PC-3 (cell line): ENCODE data around the gene LYPD5. TPM values are rescaled to one million over a fixed set of nuclear protein-coding genes. Genes with fewer than 3 reads are reported as not detected.

Experiments used
- ATAC-seq: fragments of 200-7000 bp; cut with Tn5 transposase; 2 replicates; pipeline ENCODE4 v1.9.1; 2020; ENCODE audit warnings: mild to moderate bottlenecking, moderate library complexity
- Bru-seq: library from RNA; stranded (reverse); fragments of 400-500 nt; gene quantifications from one replicate; lab custom pipeline; 2021; lab: Mats Ljungman, UMichigan
- BruChase-seq, 2 experiments: library from RNA; stranded (reverse); fragments of 400-500 nt; gene quantifications; one replicate each; lab custom pipeline; 2021; lab: Mats Ljungman, UMichigan
- BruUV-seq: library from RNA; stranded (reverse); fragments of 400-500 nt; replicated peaks from 2 replicates; lab custom pipeline; 2021; lab: Mats Ljungman, UMichigan
- CTCF ChIA-PET: fragments of 300-600 bp; sonication (Branson Sonifier 250); formaldehyde crosslinking; loops from one replicate; lab custom pipeline; 2022; ENCODE audit warnings: antibody characterized with exemption; lab: Charles Lee
- POLR2A ChIA-PET: fragments of 300-600 bp; sonication (Branson Sonifier 250); formaldehyde crosslinking; loops from one replicate; lab custom pipeline; 2022; ENCODE audit warnings: antibody characterized with exemption; ENCODE audit not compliant: unreplicated experiment; lab: Charles Lee
- DNase-seq: peaks from one replicate; pipeline ENCODE4 v3.0.0-alpha.2; 2015
- H2AFZ ChIP-seq: fragments of 300-600 bp; sonication (generic); 2 replicates; pipeline ENCODE4 v1.6.0; 2016; ENCODE audit warnings: antibody characterized with exemption, low read length
- H3F3A ChIP-seq: fragments of 300-600 bp; sonication (generic); one replicate; pipeline ENCODE4 v1.6.0; 2017; ENCODE audit warnings: antibody characterized with exemption, low read length, control low read depth, mild to moderate bottlenecking; ENCODE audit not compliant: unreplicated experiment
- H3K27ac ChIP-seq: fragments of 300-600 bp; sonication (generic); 2 replicates; pipeline ENCODE4 v1.5.1; 2016; ENCODE audit warnings: mild to moderate bottlenecking, low read length
- H3K27me3 ChIP-seq: fragments of 300-600 bp; sonication (generic); 2 replicates; pipeline ENCODE4 v1.6.1; 2016; ENCODE audit warnings: low read length, mixed read lengths
- H3K36me3 ChIP-seq: fragments of 300-600 bp; sonication (generic); 2 replicates; pipeline ENCODE4 v1.6.1; 2016; ENCODE audit warnings: low read depth, mixed run types, low read length, mixed read lengths
- H3K4me1 ChIP-seq: fragments of 300-600 bp; sonication (generic); 2 replicates; pipeline ENCODE4 v1.5.1; 2016; ENCODE audit warnings: low read length; ENCODE audit not compliant: insufficient read depth
- H3K4me2 ChIP-seq: fragments of 300-600 bp; sonication (generic); 2 replicates; pipeline ENCODE4 v1.6.0; 2016; ENCODE audit warnings: low read length
- H3K4me3 ChIP-seq: fragments of 300-600 bp; sonication (generic); 2 replicates; pipeline ENCODE4 v1.5.1; 2016; ENCODE audit warnings: mild to moderate bottlenecking, low read length, mixed read lengths
- H3K79me2 ChIP-seq: fragments of 300-600 bp; sonication (generic); 2 replicates; pipeline ENCODE4 v1.6.1; 2017; ENCODE audit warnings: low read length, mixed read lengths
- H3K9ac ChIP-seq: fragments of 300-600 bp; sonication (generic); 2 replicates; pipeline ENCODE4 v1.6.0; 2016; ENCODE audit warnings: mild to moderate bottlenecking, low read length
- H3K9me2 ChIP-seq: fragments of 300-600 bp; sonication (generic); replicated peaks from 2 replicates; pipeline ENCODE4 v1.6.1; 2016; ENCODE audit warnings: mixed run types, low read length, mixed read lengths
- H3K9me3 ChIP-seq: fragments of 300-600 bp; sonication (generic); 2 replicates; pipeline ENCODE4 v1.6.1; 2016; ENCODE audit warnings: low read length, mixed read lengths
- H4K20me1 ChIP-seq: fragments of 300-600 bp; sonication (generic); 2 replicates; pipeline ENCODE4 v1.6.1; 2016; ENCODE audit warnings: low read length, mixed read lengths
- CTCF ChIP-seq: fragments of 300-600 bp; sonication (generic); conservative IDR thresholded peaks from 2 replicates; pipeline ENCODE4 v1.5.1; 2017; ENCODE audit warnings: antibody characterized with exemption, low read depth, mild to moderate bottlenecking, low read length
- EZH2 ChIP-seq: fragments of 300-600 bp; sonication (generic); IDR thresholded peaks from one replicate; pipeline ENCODE4 v1.6.1; 2017; ENCODE audit warnings: antibody characterized with exemption, mild to moderate bottlenecking, low read length; ENCODE audit not compliant: unreplicated experiment
- EZH2phosphoT487 ChIP-seq: fragments of 300-600 bp; sonication (generic); IDR thresholded peaks from 2 replicates; pipeline ENCODE4 v1.6.1; 2018; ENCODE audit warnings: mild to moderate bottlenecking, antibody characterized with exemption, low read length, borderline replicate concordance
- intact Hi-C: fragments of 100-400 bp; cut with micrococcal nuclease; formaldehyde crosslinking; loops from 2 replicates; pipeline ENCODE4 v1.9.0; 2023
- long read RNA-seq: library from polyadenylated mRNA; unstranded; transcript quantifications from one replicate; pipeline ENCODE4 v2.0.0, GENCODE V29; 2021; ENCODE audit not compliant: unreplicated experiment
- total RNA-seq: library from RNA; depleted of rRNA; stranded (reverse); fragments of >200 nt; gene quantifications from 2 replicates; pipeline ENCODE4 v1.2.3, GENCODE V29; 2014; rRNA removed

Gene LYPD5
- total RNA-seq, result 0.35 and 6.8 TPM in 2 replicates
- percentile 14 among the genes with signal in this experiment for Bru-seq, nascent RNA
- BruChase-seq, experiment 1, labeled RNA remaining after a 6-hour chase, result percentile 26 among the genes with signal in this experiment
- percentile 22 among the genes with signal in this experiment for BruChase-seq, experiment 2, labeled RNA remaining after a 2-hour chase
- long read RNA-seq, partial matches to known transcripts, result 0 of 7 reads
- long read RNA-seq, other reads (novel, unspliced or antisense), result 2 of 7 reads

GRCh38 chr19:43802216-43802951 is at the start of gene LYPD5:
TSS of gene LYPD5 (minus strand) at chr19:43802447. CDS start at chr19:43802380, 67 bp downstream.
- no peak within 1 kb of the TSS for H3K9ac ChIP-seq
- ATAC-seq (no peak), DNase-seq (no peak)
- no peaks in the 10 kb centered on the region for H4K20me1 ChIP-seq
- ChIA-PET POLR2A (no interaction called here), CTCF (no interaction called here)
- no peaks in the 10 kb centered on the region for H3F3A ChIP-seq
- no peaks in the 10 kb centered on the region for H3K9me3 ChIP-seq
- no peak within 1 kb of the TSS for H3K4me2 ChIP-seq
- no peak within 1 kb of the TSS for H2AFZ ChIP-seq
- no TSS peak for BruUV-seq
- no peaks in the 10 kb centered on the region for H3K27me3 ChIP-seq
- H3K4me3 ChIP-seq, result no peak within 1 kb of the TSS
- H3K79me2 ChIP-seq, result no peaks in the 10 kb centered on the region
- no peaks in the 10 kb centered on the region for H3K9me2 ChIP-seq
- H3K4me1 ChIP-seq, result peaks cover 11% of the 10 kb centered on the region
- TF ChIP-seq EZH2phosphoT487 (no peak), EZH2 (no peak), CTCF (no peak)
- no peaks in the 10 kb centered on the region for H3K36me3 ChIP-seq
- no peak within 1 kb of the TSS for H3K27ac ChIP-seq
- intact Hi-C loops, result no loop called here

- H3K9me3 ChIP-seq, result peaks cover 51% of the 10 kb centered on the region
- no TSS peak for BruUV-seq
These were observed 46.6 kb upstream of the LYPD5 start for GRCh38 chr19:43848821-43849220.

More at GRCh38 chr19:43848821-43849220, 46.6 kb upstream of the LYPD5 start:
- no peak overlapping the region for H3K27ac ChIP-seq
- intact Hi-C loops, result no loop called here
- ATAC-seq (no peak), DNase-seq (no peak)
- H3K79me2 ChIP-seq, result no peaks in the 10 kb centered on the region
- no peaks in the 10 kb centered on the region for H3K4me1 ChIP-seq
- H3K9ac ChIP-seq, result no peak overlapping the region
- no peak overlapping the region for H2AFZ ChIP-seq
- no peaks in the 10 kb centered on the region for H4K20me1 ChIP-seq
- no peak overlapping the region for H3K4me2 ChIP-seq
- ChIA-PET POLR2A (no interaction called here), CTCF (no interaction called here)
- peaks cover 78% of the 10 kb centered on the region for H3K36me3 ChIP-seq
- H3K4me3 ChIP-seq, result no peak overlapping the region
- H3F3A ChIP-seq, result no peaks in the 10 kb centered on the region
- no peaks in the 10 kb centered on the region for H3K9me2 ChIP-seq
- no peak for TF ChIP-seq CTCF
- TF ChIP-seq EZH2phosphoT487, result no peak
- TF ChIP-seq EZH2, result no peak
- no peaks in the 10 kb centered on the region for H3K27me3 ChIP-seq
